GM23338 (cell line): ENCODE data around the gene HIVEP3.

Experiments used
- CREB1 ChIP-seq: fragments of 250-450 bp; sonication (Bioruptor Pico); IDR thresholded peaks from 2 replicates; pipeline ENCODE4 v1.5.0; 2020; ENCODE audit warnings: low read depth, mild to moderate bottlenecking, moderate library complexity
- CTCF ChIP-seq, 2 experiments: fragments of 200-600 bp in 1 of 2; sonication (generic) in 1 of 2; conservative IDR thresholded peaks; 2 replicates each; pipeline versions ENCODE4 v1.5.1 to v1.6.1; 2016 to 2017; ENCODE audit warnings: antibody characterized with exemption in 2 of 2, low read depth in 2 of 2, mild to moderate bottlenecking in 2 of 2, moderate library complexity in 1 of 2
- ETS1 ChIP-seq: IDR thresholded peaks from 2 replicates; pipeline ENCODE4 v1.6.1; 2016; ENCODE audit warnings: antibody characterized with exemption
- EZH2 ChIP-seq: fragments of 200-600 bp; sonication (generic); IDR thresholded peaks from one replicate; pipeline ENCODE4 v1.8.0; 2017; ENCODE audit warnings: antibody characterized with exemption, mild to moderate bottlenecking, low read depth; ENCODE audit not compliant: unreplicated experiment
- EZH2phosphoT487 ChIP-seq: fragments of 200-600 bp; sonication (generic); IDR thresholded peaks from one replicate; pipeline ENCODE4 v1.8.1; 2018; ENCODE audit warnings: antibody characterized with exemption; ENCODE audit not compliant: unreplicated experiment
- JUNB ChIP-seq: IDR thresholded peaks from one replicate; pipeline ENCODE4 v1.6.1; 2016; ENCODE audit warnings: antibody characterized with exemption; ENCODE audit not compliant: unreplicated experiment
- NANOG ChIP-seq: IDR thresholded peaks from 2 replicates; pipeline ENCODE4 v1.6.1; 2016; ENCODE audit warnings: antibody characterized with exemption, borderline replicate concordance
- POLR2AphosphoS5 ChIP-seq: IDR thresholded peaks from 2 replicates; pipeline ENCODE4 v1.6.1; 2016; ENCODE audit warnings: antibody characterized with exemption, low read depth
- REST ChIP-seq: IDR thresholded peaks from one replicate; pipeline ENCODE4 v1.6.1; 2018; ENCODE audit warnings: antibody characterized with exemption; ENCODE audit not compliant: unreplicated experiment
- STAT1 ChIP-seq: IDR thresholded peaks from one replicate; pipeline ENCODE4 v1.6.1; 2016; ENCODE audit warnings: antibody characterized with exemption; ENCODE audit not compliant: unreplicated experiment
- ZNF331 ChIP-seq: fragments of 250-450 bp; sonication (Bioruptor Pico); IDR thresholded peaks from 2 replicates; pipeline ENCODE4 v1.5.0; 2020; ENCODE audit warnings: low read depth, mild to moderate bottlenecking, moderate library complexity
- ZNF462 ChIP-seq: fragments of 250-450 bp; sonication (Bioruptor Pico); IDR thresholded peaks from 2 replicates; pipeline ENCODE4 v1.5.0; 2020; ENCODE audit warnings: mild to moderate bottlenecking, moderate library complexity

GRCh38 chr1:41925712-41926111 lies 7.0 kb upstream of the HIVEP3 start:
- TF ChIP-seq CTCF (conservative IDR thresholded peaks at IDR 0.05; ENCODE audit: low read depth in 2 of 2): no peak
- no peak for TF ChIP-seq JUNB
- no peak for TF ChIP-seq POLR2AphosphoS5
- TF ChIP-seq EZH2: no peak
- TF ChIP-seq REST: no peak
- TF ChIP-seq EZH2phosphoT487: no peak
- no peak for TF ChIP-seq STAT1
- no peak for TF ChIP-seq CREB1 (CRISPR knock-in tag)
- no peak for TF ChIP-seq ZNF331
- no peak for TF ChIP-seq NANOG
- no peak for TF ChIP-seq ZNF462
- no peak for TF ChIP-seq ETS1
